HepG2 (cell line): ENCODE measurements around the gene PLXNA1. TPM values are rescaled to one million over a fixed set of nuclear protein-coding genes. Genes with fewer than 3 reads are reported as not detected.
A peak's percentile ranks its signal among the peaks of the same experiment; 100 is the strongest.

ENCODE experiments used
- ARNT ChIP-seq: fragments of 450-650 bp; IDR thresholded peaks from 2 replicates; pipeline ENCODE4 v1.6.1; 2017
- BORCS8-MEF2B ChIP-seq: sonication (generic); formaldehyde crosslinking; IDR thresholded peaks from 2 replicates; pipeline ENCODE4 v1.8.0; 2022; ENCODE audit warnings: mild to moderate bottlenecking, missing genetic modification reagents
- CCAR2 ChIP-seq: fragments of 200-400 bp; formaldehyde crosslinking; optimal IDR thresholded peaks from 2 replicates; pipeline ENCODE3; 2018; ENCODE audit warnings: low read depth, mild to moderate bottlenecking, low read length, moderate library complexity
- CREB1 ChIP-seq, 2 experiments: fragments of 450-650 bp in 1 of 2; IDR thresholded peaks; 2 replicates each; pipeline ENCODE4 v1.6.1; 2016 to 2017; ENCODE audit warnings: control low read depth in 1 of 2, mild to moderate bottlenecking in 1 of 2, missing compliant biosample characterization in 1 of 2, missing genetic modification characterization in 1 of 2
- FOXO4 ChIP-seq: sonication (generic); formaldehyde crosslinking; conservative IDR thresholded peaks from 2 replicates; pipeline ENCODE4 v1.8.1; 2023; ENCODE audit warnings: missing genetic modification reagents
- GTF3A ChIP-seq: sonication (generic); formaldehyde crosslinking; conservative IDR thresholded peaks from 2 replicates; pipeline ENCODE4 v1.4.0; 2020; ENCODE audit warnings: mild to moderate bottlenecking, missing genetic modification reagents
- HDAC1 ChIP-seq: sonication (generic); formaldehyde crosslinking; IDR thresholded peaks from 2 replicates; pipeline ENCODE4 v1.5.1; 2020; ENCODE audit warnings: mild to moderate bottlenecking, missing genetic modification reagents
- HNF4A ChIP-seq: sonication (generic); formaldehyde crosslinking; IDR thresholded peaks from 2 replicates; pipeline ENCODE4 v1.4.0; 2020; ENCODE audit warnings: missing genetic modification reagents
- MAZ ChIP-seq, 2 experiments: sonication (generic) in 1 of 2; formaldehyde crosslinking in 1 of 2; IDR thresholded peaks; 2 replicates each; pipeline versions ENCODE4 v1.5.0 to v1.6.1; 2012 to 2020; ENCODE audit warnings: low read depth in 2 of 2, mild to moderate bottlenecking in 2 of 2, borderline replicate concordance in 1 of 2, improper control_type of control experiment in 1 of 2, low read length in 1 of 2, missing genetic modification reagents in 1 of 2, moderate library complexity in 1 of 2
- MTERF4 ChIP-seq: sonication (generic); formaldehyde crosslinking; IDR thresholded peaks from 2 replicates; pipeline ENCODE4 v1.8.0; 2023; ENCODE audit warnings: mild to moderate bottlenecking, missing genetic modification reagents
- NFIB ChIP-seq: sonication (generic); formaldehyde crosslinking; IDR thresholded peaks from 2 replicates; pipeline ENCODE4 v1.9.0; 2021; ENCODE audit warnings: missing genetic modification reagents, mild to moderate bottlenecking, borderline replicate concordance
- NR2F2 ChIP-seq: IDR thresholded peaks from 2 replicates; pipeline ENCODE4 v1.6.1; 2012; ENCODE audit warnings: low read depth, inconsistent platforms, borderline replicate concordance
- POLR2AphosphoS2 ChIP-seq: IDR thresholded peaks from 2 replicates; pipeline ENCODE4 v1.6.1; 2011; ENCODE audit warnings: low read depth, low read length, improper control_type of control experiment
- PRPF4 ChIP-seq: fragments of 200-400 bp; formaldehyde crosslinking; IDR thresholded peaks from 2 replicates; pipeline ENCODE4 v1.6.1; 2016; ENCODE audit warnings: low read length, low read depth; ENCODE audit not compliant: poor library complexity, severe bottlenecking
- SIX4 ChIP-seq: sonication (generic); formaldehyde crosslinking; IDR thresholded peaks from 2 replicates; pipeline ENCODE4 v1.4.0; 2020; ENCODE audit warnings: missing genetic modification reagents
- SMARCC2 ChIP-seq: fragments of 450-650 bp; IDR thresholded peaks from 2 replicates; pipeline ENCODE4 v1.6.1; 2017; ENCODE audit warnings: antibody characterized with exemption, mild to moderate bottlenecking
- SOX5 ChIP-seq: IDR thresholded peaks from 2 replicates; pipeline ENCODE4 v1.6.1; 2016; ENCODE audit warnings: borderline replicate concordance
- ZBTB3 ChIP-seq: sonication (generic); formaldehyde crosslinking; IDR thresholded peaks from 2 replicates; pipeline ENCODE4 v1.4.0; 2020; ENCODE audit warnings: low read depth, mild to moderate bottlenecking, moderate library complexity, missing genetic modification reagents, borderline replicate concordance
- ZMAT3 ChIP-seq: sonication (generic); formaldehyde crosslinking; conservative IDR thresholded peaks from 2 replicates; pipeline ENCODE4 v1.7.0; 2021; ENCODE audit warnings: missing genetic modification reagents
- ZNF160 ChIP-seq: sonication (generic); formaldehyde crosslinking; IDR thresholded peaks from 2 replicates; pipeline ENCODE4 v1.8.0; 2022; ENCODE audit warnings: mild to moderate bottlenecking, inconsistent platforms, missing genetic modification reagents
- ZNF274 ChIP-seq: sonication (generic); formaldehyde crosslinking; IDR thresholded peaks from 2 replicates; pipeline ENCODE4 v1.5.1; 2020; ENCODE audit warnings: mild to moderate bottlenecking, missing genetic modification reagents
- ZNF333 ChIP-seq: sonication (generic); formaldehyde crosslinking; IDR thresholded peaks from 2 replicates; pipeline ENCODE4 v1.4.0; 2020; ENCODE audit warnings: mild to moderate bottlenecking, missing genetic modification reagents, borderline replicate concordance
- ZNF563 ChIP-seq: sonication (generic); formaldehyde crosslinking; IDR thresholded peaks from 2 replicates; pipeline ENCODE4 v1.8.0; 2022; ENCODE audit warnings: mild to moderate bottlenecking, moderate library complexity, missing genetic modification reagents
- ZNF576 ChIP-seq: sonication (generic); formaldehyde crosslinking; IDR thresholded peaks from 2 replicates; pipeline ENCODE4 v1.4.0; 2020; ENCODE audit warnings: mild to moderate bottlenecking, missing genetic modification reagents
- polyA plus RNA-seq, 8 experiments: library from polyadenylated mRNA; depleted of rRNA in 3 of 8; stranded (reverse) in 7 of 8; unstranded in 1 of 8; fragments of >200 nt; fragmentation: Illumina TruSeq in 4 of 8; extraction: Trizol in 4 of 8; gene quantifications; 2 replicates each; pipeline versions ENCODE4 v1.2.1 to v1.2.3, GENCODE V29; 2011 to 2016; ENCODE audit warnings: low read depth in 4 of 8, missing spikeins in 1 of 8, mixed read lengths in 1 of 8; ENCODE audit not compliant: insufficient read depth in 1 of 8
- total RNA-seq, 5 experiments: library from RNA; depleted of rRNA; stranded (reverse); fragments of >200 nt; fragmentation: Illumina TruSeq; extraction: Trizol; gene quantifications; 2 replicates each; pipeline ENCODE4 v1.2.3, GENCODE V29; 2016; ENCODE audit warnings: low read depth in 1 of 5
- TF ChIP-seq, protein P1 (sequence below): sonication (generic); formaldehyde crosslinking; IDR thresholded peaks from 2 replicates; pipeline ENCODE4 v1.8.0; 2022; ENCODE audit warnings: missing genetic modification reagents, mild to moderate bottlenecking, inconsistent platforms, borderline replicate concordance
- TF ChIP-seq, protein P2 (sequence below): sonication (generic); formaldehyde crosslinking; IDR thresholded peaks from 2 replicates; pipeline ENCODE4 v1.4.0; 2020; ENCODE audit warnings: mild to moderate bottlenecking, missing genetic modification reagents

The PLXNA1 gene
- total and polyA plus RNA-seq, 2 of the 13 experiments (the other 11 are each of a cell fraction or from before 2014, with no cell fraction given) = 16.6 to 18.2 TPM

GRCh38 chr3:126982471-126983175, at the start of gene PLXNA1 (continued):
- TF ChIP-seq MTERF4 (CRISPR knock-in tag) (peak; percentile 70; the same call in 1 of the 2 replicates), ZNF274 (CRISPR knock-in tag) (0 out of 2 replicates have a peak, but pooled peaks have one; percentile 14), ZNF333 (CRISPR knock-in tag) (peak; percentile 61; the same call in 1 of the 2 replicates), ZNF160 (no peak), ARNT (no peak), NFIB (no peak), SIX4 (CRISPR knock-in tag) (no peak), ZMAT3 (CRISPR knock-in tag) (peak; percentile 80; the same call in 1 of the 2 replicates), CREB1 (IDR thresholded peaks at IDR 0.05) (no peak), CREB1 (CRISPR knock-in tag; IDR thresholded peaks at IDR 0.05) (no peak), PRPF4 (no peak), POLR2AphosphoS2 (no peak), FOXO4 (CRISPR knock-in tag) (no peak), SMARCC2 (no peak), MAZ (IDR thresholded peaks at IDR 0.05; ENCODE audit: borderline replicate concordance, low read depth, low read length) (no peak), MAZ (CRISPR knock-in tag; IDR thresholded peaks at IDR 0.05; ENCODE audit: low read depth) (peak; percentile 75; the same call in 1 of the 2 replicates), HNF4A (peak; percentile 22; the same call in 1 of the 2 replicates), CCAR2 (no peak), ZBTB3 (CRISPR knock-in tag) (no peak), ZNF576 (CRISPR knock-in tag) (peak; percentile 90), HDAC1 (CRISPR knock-in tag) (peak; percentile 88), SOX5 (CRISPR knock-in tag) (no peak), BORCS8-MEF2B (CRISPR knock-in tag) (peak; percentile 42; the same call in 1 of the 2 replicates), GTF3A (CRISPR knock-in tag) (no peak), ZNF563 (CRISPR knock-in tag) (peak; percentile 77; the same call in 1 of the 2 replicates), NR2F2 (no peak)
- TF ChIP-seq, protein P1, sequence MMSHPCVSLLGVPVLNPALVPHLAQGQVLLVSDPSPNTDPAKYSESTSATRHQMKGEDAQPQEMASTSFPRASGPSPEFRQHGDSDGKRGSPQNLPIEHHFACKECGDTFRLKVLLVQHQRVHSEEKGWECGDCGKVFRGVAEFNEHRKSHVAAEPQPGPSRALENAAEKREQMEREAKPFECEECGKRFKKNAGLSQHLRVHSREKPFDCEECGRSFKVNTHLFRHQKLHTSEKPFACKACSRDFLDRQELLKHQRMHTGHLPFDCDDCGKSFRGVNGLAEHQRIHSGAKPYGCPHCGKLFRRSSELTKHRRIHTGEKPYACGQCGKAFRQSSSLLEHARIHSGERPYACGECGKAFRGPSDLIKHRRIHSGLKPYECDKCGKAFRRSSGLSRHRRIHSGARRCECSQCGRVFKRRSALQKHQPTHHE (CRISPR knock-in tag) = no peak; the same call in 1 of the 2 replicates
- TF ChIP-seq, protein P2, sequence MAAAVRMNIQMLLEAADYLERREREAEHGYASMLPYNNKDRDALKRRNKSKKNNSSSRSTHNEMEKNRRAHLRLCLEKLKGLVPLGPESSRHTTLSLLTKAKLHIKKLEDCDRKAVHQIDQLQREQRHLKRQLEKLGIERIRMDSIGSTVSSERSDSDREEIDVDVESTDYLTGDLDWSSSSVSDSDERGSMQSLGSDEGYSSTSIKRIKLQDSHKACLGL (CRISPR knock-in tag) = peak; percentile 41; the same call in 1 of the 2 replicates
